ENCODE data around the gene TFB1M. TPM values are rescaled to one million over a fixed set of nuclear protein-coding genes. Genes with fewer than 3 reads are reported as not detected.
"Not testable (repeated sequence)": the region's sequence is repeated elsewhere in the genome, so short reads cannot be mapped to it uniquely, and the experiment has no call there.

The TFB1M gene
- total RNA-seq: 18.8 and 23.3 TPM in 2 replicates

DNA sequence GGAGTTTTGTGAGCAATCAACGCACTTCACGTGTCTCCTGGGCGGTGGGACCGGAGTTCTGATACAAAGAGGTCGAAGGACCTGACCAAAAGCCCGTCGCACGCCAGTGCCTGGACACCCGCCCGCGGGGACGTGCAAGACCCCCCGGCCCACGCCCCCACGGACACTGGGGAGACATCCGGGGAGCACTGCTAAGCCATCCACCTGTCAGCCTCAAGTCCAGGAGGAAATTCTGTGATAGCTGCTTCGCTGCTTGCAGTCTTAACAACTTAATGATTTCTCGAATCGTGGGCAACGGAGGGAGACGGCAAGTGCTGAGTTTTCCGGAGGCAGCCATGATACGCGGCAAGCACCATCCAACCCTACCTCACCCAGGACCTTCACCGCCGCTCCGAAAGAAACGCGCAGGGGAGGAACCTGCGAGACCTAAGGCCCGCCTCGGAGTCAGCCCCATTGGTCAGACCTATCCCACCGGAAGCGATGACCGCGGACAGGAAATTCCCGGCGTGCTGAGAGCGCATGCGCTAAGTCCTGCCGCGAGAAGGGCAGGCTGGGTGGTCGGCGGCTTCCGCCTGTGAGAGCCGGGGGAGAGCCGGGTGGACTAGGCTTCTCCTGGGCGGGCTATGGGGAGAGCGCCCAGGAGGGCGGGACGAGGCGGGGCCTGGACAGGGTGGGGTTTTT is at the start of gene TFB1M:
TSS of gene TFB1M (minus strand) at position 393 of the 681 bp plus-strand sequence. CDS start at position 337, 56 bp downstream.
- Histone ChIP-seq H4K20me1 (ENCODE audit: insufficient read depth, low read length) (no peaks in the 10 kb centered on the region), H3K4me3 (ENCODE audit: insufficient read depth, low read length) (peak within 1 kb of the TSS; percentile 94), H2AFZ (ENCODE audit: low read length) (peak within 1 kb of the TSS; percentile 96), H3K4me2 (ENCODE audit: insufficient read depth, low read length) (peak within 1 kb of the TSS; percentile 97), H3K27me3 (ENCODE audit: insufficient read depth, low read length) (no peaks in the 10 kb centered on the region), H3K9me3 (ENCODE audit: low read depth, low read length) (no peaks in the 10 kb centered on the region), H3K27ac (ENCODE audit: low read depth, low read length) (peak within 1 kb of the TSS; percentile 85), H3K79me2 (ENCODE audit: insufficient read depth, low read length) (peaks cover 30% of the 10 kb centered on the region), H3K36me3 (ENCODE audit: insufficient read depth, low read length) (peaks cover 11% of the 10 kb centered on the region), H3K4me1 (ENCODE audit: insufficient read depth, low read length) (peaks cover 12% of the 10 kb centered on the region)
- TF ChIP-seq, protein P1, sequence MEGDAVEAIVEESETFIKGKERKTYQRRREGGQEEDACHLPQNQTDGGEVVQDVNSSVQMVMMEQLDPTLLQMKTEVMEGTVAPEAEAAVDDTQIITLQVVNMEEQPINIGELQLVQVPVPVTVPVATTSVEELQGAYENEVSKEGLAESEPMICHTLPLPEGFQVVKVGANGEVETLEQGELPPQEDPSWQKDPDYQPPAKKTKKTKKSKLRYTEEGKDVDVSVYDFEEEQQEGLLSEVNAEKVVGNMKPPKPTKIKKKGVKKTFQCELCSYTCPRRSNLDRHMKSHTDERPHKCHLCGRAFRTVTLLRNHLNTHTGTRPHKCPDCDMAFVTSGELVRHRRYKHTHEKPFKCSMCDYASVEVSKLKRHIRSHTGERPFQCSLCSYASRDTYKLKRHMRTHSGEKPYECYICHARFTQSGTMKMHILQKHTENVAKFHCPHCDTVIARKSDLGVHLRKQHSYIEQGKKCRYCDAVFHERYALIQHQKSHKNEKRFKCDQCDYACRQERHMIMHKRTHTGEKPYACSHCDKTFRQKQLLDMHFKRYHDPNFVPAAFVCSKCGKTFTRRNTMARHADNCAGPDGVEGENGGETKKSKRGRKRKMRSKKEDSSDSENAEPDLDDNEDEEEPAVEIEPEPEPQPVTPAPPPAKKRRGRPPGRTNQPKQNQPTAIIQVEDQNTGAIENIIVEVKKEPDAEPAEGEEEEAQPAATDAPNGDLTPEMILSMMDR (IDR thresholded peaks at IDR 0.05; ENCODE audit: extremely low read depth, low read depth, low read length): no peak
- DNase-seq (ENCODE audit: insufficient read length, low spot score, missing footprints): peak; percentile 90

- not testable (repeated sequence) for H3K79me2 ChIP-seq (ENCODE audit: insufficient read depth, low read length); H3K4me1 ChIP-seq (ENCODE audit: insufficient read depth, low read length); H4K20me1 ChIP-seq (ENCODE audit: insufficient read depth, low read length); H2AFZ ChIP-seq (ENCODE audit: low read length); H3K36me3 ChIP-seq (ENCODE audit: insufficient read depth, low read length); H3K27me3 ChIP-seq (ENCODE audit: insufficient read depth, low read length); H3K4me3 ChIP-seq (ENCODE audit: insufficient read depth, low read length); H3K27ac ChIP-seq (ENCODE audit: low read depth, low read length); H3K4me2 ChIP-seq (ENCODE audit: insufficient read depth, low read length); DNase-seq (ENCODE audit: insufficient read length, low spot score, missing footprints); H3K9me3 ChIP-seq (ENCODE audit: low read depth, low read length)
Observed at GRCh38 chr6:155364021-155364420, 49.7 kb upstream of the TFB1M start.

DNA sequence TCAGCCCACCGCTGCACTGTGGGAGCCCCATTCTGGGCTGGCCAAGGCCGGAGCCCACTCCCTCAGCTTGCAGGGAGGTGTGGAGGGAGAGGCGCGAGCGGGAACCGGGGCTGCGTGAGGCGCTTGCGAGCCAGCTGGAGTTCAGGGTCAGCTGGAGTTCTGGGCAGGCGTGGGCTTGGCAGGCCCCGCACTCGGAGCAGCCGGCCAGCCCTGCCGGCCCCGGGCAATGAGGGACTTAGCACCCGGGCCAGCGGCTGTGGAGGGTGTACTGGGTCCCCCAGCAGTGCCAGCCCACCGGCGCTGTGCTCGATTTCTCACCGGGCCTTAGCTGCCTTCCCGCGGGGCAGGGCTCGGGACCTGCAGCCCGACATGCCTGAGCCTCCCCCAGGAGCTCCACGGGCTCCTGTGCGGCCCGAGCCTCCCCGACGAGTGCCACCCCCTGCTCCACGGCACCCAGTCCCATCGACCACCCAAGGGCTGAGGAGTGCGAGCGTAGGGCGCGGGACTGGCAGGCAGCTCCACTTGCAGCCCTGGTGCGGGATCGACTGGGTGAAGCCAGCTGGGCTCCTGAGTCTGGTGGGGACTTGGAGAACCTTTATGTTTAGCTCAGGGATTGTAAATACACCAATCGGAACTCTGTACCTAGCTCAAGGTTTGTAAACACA is 48.8 kb upstream of the TFB1M start:
- H3K4me1 ChIP-seq (ENCODE audit: insufficient read depth, low read length); H3K79me2 ChIP-seq (ENCODE audit: insufficient read depth, low read length); H2AFZ ChIP-seq (ENCODE audit: low read length); H4K20me1 ChIP-seq (ENCODE audit: insufficient read depth, low read length); H3K36me3 ChIP-seq (ENCODE audit: insufficient read depth, low read length); H3K4me2 ChIP-seq (ENCODE audit: insufficient read depth, low read length); H3K4me3 ChIP-seq (ENCODE audit: insufficient read depth, low read length); H3K9me3 ChIP-seq (ENCODE audit: low read depth, low read length); H3K27me3 ChIP-seq (ENCODE audit: insufficient read depth, low read length); DNase-seq (ENCODE audit: insufficient read length, low spot score, missing footprints); H3K27ac ChIP-seq (ENCODE audit: low read depth, low read length): not testable (repeated sequence)

DNA sequence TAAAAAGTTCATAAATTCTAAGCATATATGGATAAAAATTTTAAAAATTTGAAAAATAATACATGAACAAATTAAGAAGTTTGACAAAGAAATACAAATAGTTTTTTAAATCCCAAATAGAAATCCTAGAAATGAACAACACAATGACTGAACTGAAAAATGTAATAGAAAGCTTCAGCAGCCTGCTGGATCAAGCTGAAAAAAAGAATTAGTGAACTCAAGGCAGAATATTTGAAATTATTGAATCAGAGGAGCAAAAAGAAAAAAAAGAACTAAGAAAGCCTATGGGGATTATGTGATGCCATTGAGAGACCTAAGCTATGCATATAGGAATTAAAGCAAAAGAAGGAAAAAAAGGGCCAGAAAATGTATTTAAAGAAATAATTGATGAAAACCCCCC is 39.9 kb upstream of the TFB1M start:
- no peaks in the 10 kb centered on the region for H3K79me2 ChIP-seq (ENCODE audit: insufficient read depth, low read length)
- H3K4me3 ChIP-seq (ENCODE audit: insufficient read depth, low read length): no peak overlapping the region
- H4K20me1 ChIP-seq (ENCODE audit: insufficient read depth, low read length): no peaks in the 10 kb centered on the region
- H3K4me2 ChIP-seq (ENCODE audit: insufficient read depth, low read length): no peak overlapping the region
- H3K9me3 ChIP-seq (ENCODE audit: low read depth, low read length): peaks cover 5% of the 10 kb centered on the region
- DNase-seq (ENCODE audit: insufficient read length, low spot score, missing footprints): no peak
- H3K27ac ChIP-seq (ENCODE audit: low read depth, low read length): no peak overlapping the region
- H3K4me1 ChIP-seq (ENCODE audit: insufficient read depth, low read length): peaks cover 8% of the 10 kb centered on the region
- H3K36me3 ChIP-seq (ENCODE audit: insufficient read depth, low read length): no peaks in the 10 kb centered on the region
- TF ChIP-seq, protein P1 (IDR thresholded peaks at IDR 0.05; ENCODE audit: extremely low read depth, low read depth, low read length): no peak
- no peak overlapping the region for H2AFZ ChIP-seq (ENCODE audit: low read length)
- no peaks in the 10 kb centered on the region for H3K27me3 ChIP-seq (ENCODE audit: insufficient read depth, low read length)

DNA sequence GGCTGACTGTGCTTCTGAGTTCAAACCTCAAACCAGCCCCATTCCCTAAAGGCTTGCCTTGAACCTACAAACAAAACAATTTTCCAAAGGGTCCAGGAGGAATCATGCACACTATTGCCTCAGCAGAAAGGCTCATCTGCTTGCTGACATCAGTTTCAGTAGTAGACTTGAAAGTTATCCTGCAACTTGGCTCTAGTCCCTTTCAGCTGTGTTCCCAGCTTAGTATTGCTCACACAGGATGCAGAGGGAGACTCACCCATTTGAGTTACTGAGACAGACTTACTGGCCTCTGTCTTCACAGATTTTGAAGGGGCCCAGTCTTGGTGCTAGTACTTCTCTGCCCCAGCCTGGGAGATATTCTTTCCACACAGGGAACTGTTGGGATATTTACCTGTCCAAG is 38.5 kb upstream of the TFB1M start:
- TF ChIP-seq, protein P1 (IDR thresholded peaks at IDR 0.05; ENCODE audit: extremely low read depth, low read depth, low read length): no peak
- Histone ChIP-seq H3K36me3 (ENCODE audit: insufficient read depth, low read length) (no peaks in the 10 kb centered on the region), H3K4me2 (ENCODE audit: insufficient read depth, low read length) (no peak overlapping the region), H3K27ac (ENCODE audit: low read depth, low read length) (peak overlapping the region; percentile 64), H3K27me3 (ENCODE audit: insufficient read depth, low read length) (no peaks in the 10 kb centered on the region), H3K4me3 (ENCODE audit: insufficient read depth, low read length) (no peak overlapping the region), H2AFZ (ENCODE audit: low read length) (peak overlapping the region; percentile 64), H4K20me1 (ENCODE audit: insufficient read depth, low read length) (no peaks in the 10 kb centered on the region), H3K9me3 (ENCODE audit: low read depth, low read length) (peaks cover 5% of the 10 kb centered on the region), H3K79me2 (ENCODE audit: insufficient read depth, low read length) (no peaks in the 10 kb centered on the region), H3K4me1 (ENCODE audit: insufficient read depth, low read length) (peaks cover 15% of the 10 kb centered on the region)
- peak; percentile 92 for DNase-seq (ENCODE audit: insufficient read length, low spot score, missing footprints)
